Left ventricle myocardium superior (tissue), 1 donor: ENCODE measurements around the gene TIAM1. TPM values are rescaled to one million over a fixed set of nuclear protein-coding genes. Genes with fewer than 3 reads are reported as not detected.
A peak's percentile ranks its signal among the peaks of the same experiment; 100 is the strongest.

Source experiments
- ATAC-seq: fragments of 200-7000 bp; cut with Tn5 transposase; one replicate; pipeline ENCODE4 v1.9.1; 2020; ENCODE audit warnings: mild to moderate bottlenecking, moderate library complexity
- DNase-seq: peaks from one replicate; pipeline ENCODE4 v3.0.0-alpha.2; 2020
- intact Hi-C: fragments of 100-400 bp; cut with micrococcal nuclease; formaldehyde crosslinking; loops from one replicate; pipeline ENCODE4 v1.11.0; 2022
- long read RNA-seq: library from polyadenylated mRNA; unstranded; transcript quantifications from one replicate; pipeline ENCODE4 v2.0.0, GENCODE V29; 2021
- total RNA-seq: library from RNA; stranded (reverse); fragmentation: NEBNext Ultra II Directional; extraction: Animal tissue kit (Norgen Biotek cat#: 25700); gene quantifications from one replicate; pipeline ENCODE4 v1.2.1, GENCODE V29; 2021
- donor health status: DM: no; HTN: yes; CAD: no; lungs with severe emphysema.

The TIAM1 gene
- 1.8 TPM for total RNA-seq
- long read RNA-seq, partial matches to known transcripts, result 1 of 4 reads
- long read RNA-seq, other reads (novel, unspliced or antisense), result 3 of 4 reads

- intact Hi-C loops, result no loop called here
- ATAC-seq (peak; percentile 98), DNase-seq (peak; percentile 79)
Measured at GRCh38 chr21:31343680-31344480, at the start of gene TIAM1. Gene TIAM1 (minus strand): TSS chr21:31344261. CDS start chr21:31266972, 77,289 bp downstream.

GRCh38 chr21:31387560-31388186 is 43.6 kb upstream of the TIAM1 start:
- intact Hi-C loops, result no loop called here
- no peak for ATAC-seq

GRCh38 chr21:31386006-31386405 is 41.9 kb upstream of the TIAM1 start:
- no peak for ATAC-seq
- DNase-seq, result no peak
- intact Hi-C loops, result no loop called here

More at GRCh38 chr21:31387560-31388186, 43.6 kb upstream of the TIAM1 start:
- DNase-seq, result no peak

- intact Hi-C loops, result no loop called here
- ATAC-seq (no peak), DNase-seq (no peak)
Measured at GRCh38 chr21:31383770-31384169, 39.7 kb upstream of the TIAM1 start.

- DNase-seq (no peak), ATAC-seq (no peak)
- intact Hi-C loops, result no loop called here
Measured at GRCh38 chr21:31382060-31382459, 38.0 kb upstream of the TIAM1 start.

GRCh38 chr21:31376301-31376700 is 32.2 kb upstream of the TIAM1 start:
- no peak for ATAC-seq
- intact Hi-C loops, result no loop called here
- DNase-seq, result no peak

- peak; percentile 32 for ATAC-seq
- intact Hi-C loops, result no loop called here
- no peak for DNase-seq
Measured at GRCh38 chr21:31374395-31374794, 30.3 kb upstream of the TIAM1 start.

GRCh38 chr21:31372471-31372765 is 28.4 kb upstream of the TIAM1 start:
- intact Hi-C loops, result no loop called here
- no peak for ATAC-seq
- DNase-seq, result no peak

GRCh38 chr21:31371715-31372470 is 27.8 kb upstream of the TIAM1 start:
- ATAC-seq, result peak; percentile 17
- DNase-seq, result no peak
- intact Hi-C loops, result no loop called here

GRCh38 chr21:31370893-31371544 is 27.0 kb upstream of the TIAM1 start:
- intact Hi-C loops, result no loop called here
- DNase-seq (peak; percentile 45), ATAC-seq (peak; percentile 94)

- DNase-seq (no peak), ATAC-seq (no peak)
- intact Hi-C loops, result no loop called here
Measured at GRCh38 chr21:31370281-31370892, 26.3 kb upstream of the TIAM1 start.

- ATAC-seq (no peak), DNase-seq (no peak)
- intact Hi-C loops, result no loop called here
Measured at GRCh38 chr21:31368361-31368760, 24.3 kb upstream of the TIAM1 start.

- no peak for ATAC-seq
- intact Hi-C loops, result no loop called here
- DNase-seq, result no peak
Measured at GRCh38 chr21:31367801-31368200, 23.7 kb upstream of the TIAM1 start.

GRCh38 chr21:31366825-31367224 is 22.8 kb upstream of the TIAM1 start:
- DNase-seq (no peak), ATAC-seq (no peak)
- intact Hi-C loops, result no loop called here

- no peak for ATAC-seq
Measured at GRCh38 chr21:31364253-31364945, 20.3 kb upstream of the TIAM1 start.

GRCh38 chr21:31363720-31364119 is 19.7 kb upstream of the TIAM1 start:
- ATAC-seq, result no peak
- DNase-seq, result no peak
- intact Hi-C loops, result no loop called here

More at GRCh38 chr21:31364253-31364945, 20.3 kb upstream of the TIAM1 start:
- DNase-seq, result no peak
- intact Hi-C loops, result no loop called here

GRCh38 chr21:31360717-31361116 is 16.7 kb upstream of the TIAM1 start:
- DNase-seq (no peak), ATAC-seq (no peak)
- intact Hi-C loops, result no loop called here

- DNase-seq (no peak), ATAC-seq (no peak)
- intact Hi-C loops, result no loop called here
Measured at GRCh38 chr21:31358158-31358557, 14.1 kb upstream of the TIAM1 start.

- no peak for ATAC-seq
- intact Hi-C loops, result no loop called here
- DNase-seq, result no peak
Measured at GRCh38 chr21:31356440-31356839, 12.4 kb upstream of the TIAM1 start.
